Activated CD8-positive, alpha-beta memory T cell treated with anti-CD3 and anti-CD28 coated beads, Interleukin-2, amount 50 U/mL, for 24 hours (primary cell): ENCODE measurements around the gene BBX.
A peak's percentile ranks its signal among the peaks of the same experiment; 100 is the strongest.
"Not testable (repeated sequence)": the region's sequence is repeated elsewhere in the genome, so short reads cannot be mapped to it uniquely, and the experiment has no call there.

Experiments
- DNase-seq: peaks from one replicate; pipeline ENCODE4 v3.0.0-alpha.2; 2020; ENCODE audit errors: extremely low read depth

BBX gene

GRCh38 chr3:107542665-107543064 is 19.9 kb downstream of the BBX start:
- DNase-seq: no peak

DNA sequence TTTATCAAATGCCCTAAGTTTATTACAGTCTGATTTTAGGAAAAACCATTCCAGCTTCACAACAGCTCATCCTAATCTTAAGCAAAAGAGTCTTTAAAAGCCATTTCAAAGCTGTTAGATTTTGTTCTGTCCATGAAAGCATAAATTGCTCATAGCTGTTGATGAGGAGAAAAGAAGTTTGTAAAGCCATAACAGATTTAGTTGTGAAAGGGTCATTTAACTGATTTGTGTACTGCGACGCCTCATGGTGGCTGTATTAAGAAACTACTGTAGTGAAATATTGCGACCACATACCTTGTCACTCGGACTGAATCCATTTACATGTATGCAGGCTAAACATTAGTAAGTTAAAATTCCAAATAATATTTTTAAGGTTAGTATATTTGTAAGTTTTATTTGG is 20.9 kb downstream of the BBX start:
- no peak for DNase-seq

DNA sequence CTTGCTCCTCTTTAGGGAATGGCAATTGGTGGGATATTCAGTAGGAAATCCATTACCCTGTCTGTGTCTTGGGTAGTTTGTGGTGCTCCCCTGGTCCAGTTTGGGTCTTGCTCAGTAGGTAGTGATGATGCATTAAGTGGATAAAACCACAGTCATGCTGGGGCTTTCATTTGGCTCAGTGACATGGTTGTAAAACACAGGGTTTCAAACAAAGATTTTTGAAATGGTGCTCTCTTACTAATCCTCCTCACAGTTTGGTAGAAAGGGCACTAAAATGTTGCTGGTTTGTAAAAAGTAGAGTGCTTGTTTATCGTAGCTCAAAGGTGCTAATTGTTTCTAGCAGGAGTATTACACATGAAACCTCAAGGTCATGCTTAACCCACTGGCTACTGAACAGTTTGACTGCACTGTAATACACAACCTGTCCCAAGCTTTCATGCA is 22.9 kb downstream of the BBX start:
- DNase-seq: no peak

GRCh38 chr3:107548601-107549000 is 25.8 kb downstream of the BBX start:
- no peak for DNase-seq

- DNase-seq: no peak
Observed at GRCh38 chr3:107555359-107555758, 32.6 kb downstream of the BBX start.

DNA sequence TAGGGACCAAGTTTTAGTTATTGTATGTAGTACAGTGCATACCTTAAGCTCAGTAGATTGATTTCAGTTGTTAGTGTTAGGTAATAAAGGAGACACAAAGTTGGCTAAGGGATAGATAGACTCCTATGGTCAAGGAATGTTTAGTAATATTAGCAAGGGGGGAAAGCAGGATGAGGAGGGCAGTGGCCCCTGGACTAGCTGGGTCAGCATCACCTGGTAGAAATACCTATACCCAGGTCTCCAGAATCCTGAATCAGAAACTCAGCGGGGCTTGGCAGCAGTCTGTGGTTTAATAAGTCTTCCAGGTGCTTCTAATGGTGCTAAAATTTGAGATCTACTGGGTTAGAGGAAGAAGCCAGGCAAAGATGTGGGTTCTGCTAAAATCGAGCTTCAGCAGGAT is 35.0 kb downstream of the BBX start:
- no peak for DNase-seq

DNA sequence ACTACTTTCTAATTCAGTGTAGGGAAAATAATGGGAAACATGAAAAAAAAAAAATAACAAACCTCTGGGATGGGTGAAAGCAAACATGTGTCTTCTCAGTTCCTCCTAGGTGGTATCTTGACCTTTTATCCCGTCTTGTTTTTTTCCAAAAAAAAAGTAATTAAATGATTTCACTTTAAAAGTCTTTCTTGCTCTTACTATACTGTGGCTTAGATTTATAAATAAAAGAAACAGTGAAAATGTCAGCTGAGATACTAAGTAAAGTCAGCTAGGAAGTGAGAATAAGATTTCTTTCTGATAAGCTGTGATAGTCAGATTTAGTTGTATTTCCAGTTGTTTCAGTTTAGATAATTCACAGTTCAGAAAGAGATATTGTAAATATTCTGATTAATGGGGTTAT is 37.4 kb downstream of the BBX start:
- no peak for DNase-seq

DNA sequence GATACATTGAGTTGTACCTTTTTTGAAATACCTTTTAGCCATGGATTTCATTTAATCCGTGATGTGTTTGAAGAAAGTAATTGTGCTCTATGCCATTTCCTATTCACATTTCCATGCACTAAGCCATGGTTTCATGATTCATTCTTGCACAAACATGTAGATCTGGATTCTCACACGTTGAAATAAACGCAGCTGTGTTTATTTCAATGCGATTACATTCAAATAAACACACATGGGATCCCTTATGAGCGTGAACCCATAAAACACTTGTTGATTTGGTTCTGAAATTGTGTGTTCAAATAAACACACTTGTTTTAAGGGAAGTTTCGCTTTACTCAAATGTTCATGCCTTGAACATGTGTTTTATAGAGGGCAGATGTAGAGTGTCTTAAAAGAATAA is 39.2 kb downstream of the BBX start:
- no peak for DNase-seq

- no peak for DNase-seq
Observed at GRCh38 chr3:107562969-107563529, 40.3 kb downstream of the BBX start.

DNA sequence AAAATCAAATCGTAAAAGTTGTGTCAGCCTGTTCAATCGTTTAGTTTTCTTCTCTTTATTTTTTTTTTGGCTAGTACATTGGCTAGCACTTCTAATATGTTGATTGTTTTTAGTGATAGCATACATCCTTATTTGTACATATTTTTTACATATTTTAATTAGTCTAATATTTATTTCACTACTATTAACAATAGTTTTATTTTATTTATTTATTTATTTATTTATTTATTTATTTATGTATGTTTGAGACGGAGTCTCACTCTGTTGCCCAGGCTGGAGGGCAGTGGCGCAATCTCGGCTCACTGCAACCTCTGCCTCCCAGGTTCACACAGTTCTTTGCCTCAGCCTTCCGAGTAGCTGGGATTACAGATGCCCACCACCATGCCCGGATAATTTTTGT is 42.5 kb downstream of the BBX start:
- not testable (repeated sequence) for DNase-seq

DNA sequence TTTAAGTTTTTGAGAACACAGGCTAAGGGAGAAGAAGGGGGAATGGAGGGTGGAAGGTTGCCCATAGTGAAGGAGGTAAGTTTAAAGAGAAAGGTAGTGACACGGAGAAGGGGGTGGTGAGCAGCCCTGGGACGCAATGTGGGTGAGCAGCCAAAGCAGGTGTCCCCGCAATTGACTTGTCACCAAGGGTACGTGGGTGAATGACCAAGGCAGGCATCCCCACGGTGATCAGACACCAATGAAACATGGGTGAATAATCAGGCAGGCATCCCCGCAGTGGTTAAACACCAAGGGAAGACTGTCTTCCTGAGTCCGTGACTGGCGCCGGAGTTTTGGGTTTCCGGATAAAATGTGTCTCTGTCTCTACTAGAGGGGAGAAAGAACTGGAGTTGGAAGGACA is 48.3 kb downstream of the BBX start:
- DNase-seq: not testable (repeated sequence)

- DNase-seq: not testable (repeated sequence)
Observed at GRCh38 chr3:107571492-107571891, 48.7 kb downstream of the BBX start.

DNA sequence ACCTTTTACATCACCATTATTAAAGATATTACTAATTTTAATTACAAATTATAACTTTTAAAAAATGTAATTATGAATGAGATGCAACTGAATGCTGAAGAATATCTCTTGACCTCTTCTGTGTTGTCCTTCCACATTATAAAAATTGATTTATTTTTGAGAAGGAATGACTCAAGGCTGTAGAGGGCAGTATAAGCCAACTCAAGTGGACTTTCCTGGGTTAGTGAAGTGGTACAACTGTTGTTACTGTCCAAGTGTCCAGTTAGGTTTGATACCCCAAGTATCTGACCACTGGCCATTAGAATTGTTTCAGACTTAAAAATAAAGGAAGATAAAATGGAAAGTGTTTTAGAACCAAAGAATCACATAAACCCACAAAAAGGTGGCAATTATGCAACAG is 51.9 kb downstream of the BBX start:
- DNase-seq: no peak

GRCh38 chr3:107578091-107578490 is 55.3 kb downstream of the BBX start:
- no peak for DNase-seq

- DNase-seq: no peak
Observed at GRCh38 chr3:107578523-107578922, 55.8 kb downstream of the BBX start.

DNA sequence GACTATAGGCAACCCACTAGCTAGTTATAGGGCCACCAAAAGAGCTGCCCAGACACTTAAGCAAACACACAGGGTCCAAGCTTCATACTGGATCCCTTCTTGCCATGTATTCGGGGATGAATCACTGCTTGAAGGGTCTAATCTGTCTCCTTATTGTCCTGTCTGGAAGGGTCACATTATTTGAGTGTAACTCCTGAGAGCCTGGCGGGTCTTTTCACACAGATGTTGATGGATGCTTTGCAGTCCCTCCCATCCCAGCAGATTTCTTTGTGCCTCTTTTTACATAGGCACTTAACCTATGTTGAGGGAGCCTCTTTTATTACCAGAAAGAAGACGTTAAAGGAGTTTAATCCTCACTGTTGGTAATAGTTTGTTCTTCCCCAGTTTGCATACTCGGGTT is 56.6 kb downstream of the BBX start:
- DNase-seq: no peak

- no peak for DNase-seq
Observed at GRCh38 chr3:107581230-107581629, 58.5 kb downstream of the BBX start.

DNA sequence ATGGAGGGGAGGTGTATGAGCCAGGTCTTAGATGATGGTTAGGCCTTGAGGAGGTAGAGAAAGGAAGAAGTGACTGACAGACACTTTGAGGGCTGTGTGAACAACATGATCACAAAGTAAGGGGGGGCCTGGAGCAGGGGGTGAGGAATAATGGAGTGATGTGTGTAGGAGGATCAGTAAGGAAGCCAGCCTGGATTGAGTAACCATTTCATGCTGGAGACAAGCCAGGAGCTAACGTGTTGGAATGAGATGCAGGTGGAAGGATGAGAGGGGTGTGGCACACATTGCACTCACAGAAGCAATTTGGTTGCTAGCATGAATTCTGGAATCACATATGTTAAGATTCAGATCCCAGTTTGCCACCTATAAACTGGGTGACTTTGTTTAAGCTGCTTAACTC is 65.5 kb downstream of the BBX start:
- DNase-seq: no peak

- DNase-seq: no peak
Observed at GRCh38 chr3:107589454-107589853, 66.7 kb downstream of the BBX start.

GRCh38 chr3:107590786-107591185 is 68.0 kb downstream of the BBX start:
- DNase-seq: no peak

DNA sequence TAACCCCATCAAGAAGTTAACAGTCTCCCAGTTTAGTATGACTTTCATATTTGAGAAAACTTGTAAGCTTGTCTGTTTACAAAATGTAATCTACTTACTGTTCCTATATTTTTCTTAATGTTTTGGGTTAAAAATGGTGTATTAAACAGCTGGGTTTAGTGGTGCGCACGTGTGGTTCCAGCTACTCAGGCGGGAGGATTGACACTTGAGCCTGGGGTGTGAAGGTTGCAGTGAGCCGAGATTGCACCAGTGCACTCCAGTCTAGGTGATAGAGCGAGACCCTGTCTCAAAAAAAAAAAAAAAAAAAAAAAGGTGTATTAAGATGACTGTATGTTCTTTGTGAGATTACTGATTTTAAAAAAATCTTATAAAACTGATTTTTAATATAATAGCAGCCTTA is 69.3 kb downstream of the BBX start:
- no peak for DNase-seq

GRCh38 chr3:107594870-107595269 is 72.1 kb downstream of the BBX start:
- DNase-seq: no peak

DNA sequence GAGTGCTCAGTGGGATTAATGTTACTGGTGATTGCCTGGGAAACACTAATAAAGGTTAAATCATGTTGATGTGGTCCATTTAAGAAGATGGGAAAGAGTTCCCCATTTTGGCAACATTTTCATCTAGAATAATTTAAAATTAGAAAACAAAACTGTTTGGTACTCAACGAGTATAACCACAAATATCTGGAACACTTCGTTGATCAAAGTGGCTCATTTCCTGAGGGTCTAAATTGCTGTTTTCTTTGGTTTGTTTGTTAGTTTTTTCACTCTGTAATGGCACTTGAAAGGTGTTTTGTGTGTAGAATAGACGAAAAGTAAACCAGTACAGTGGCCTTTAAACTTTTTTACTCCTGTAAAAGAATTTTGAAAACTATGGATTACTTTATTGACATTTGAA is 73.9 kb downstream of the BBX start:
- no peak for DNase-seq

GRCh38 chr3:107598926-107599771 is 76.4 kb downstream of the BBX start:
- peak; percentile 3 for DNase-seq
